PC-9 (cell line): ENCODE results near the gene FAM237B.

Experiments
- EZH2 ChIP-seq: fragments of 200-600 bp; sonication (generic); IDR thresholded peaks from 2 replicates; pipeline ENCODE4 v1.8.0; 2017; ENCODE audit warnings: antibody characterized with exemption, low read depth
- TF ChIP-seq, protein P1 (sequence below): fragments of 200-600 bp; sonication (generic); conservative IDR thresholded peaks from 2 replicates; pipeline ENCODE4 v1.6.1; 2017; ENCODE audit warnings: mixed run types, antibody characterized with exemption, mild to moderate bottlenecking, moderate library complexity

DNA sequence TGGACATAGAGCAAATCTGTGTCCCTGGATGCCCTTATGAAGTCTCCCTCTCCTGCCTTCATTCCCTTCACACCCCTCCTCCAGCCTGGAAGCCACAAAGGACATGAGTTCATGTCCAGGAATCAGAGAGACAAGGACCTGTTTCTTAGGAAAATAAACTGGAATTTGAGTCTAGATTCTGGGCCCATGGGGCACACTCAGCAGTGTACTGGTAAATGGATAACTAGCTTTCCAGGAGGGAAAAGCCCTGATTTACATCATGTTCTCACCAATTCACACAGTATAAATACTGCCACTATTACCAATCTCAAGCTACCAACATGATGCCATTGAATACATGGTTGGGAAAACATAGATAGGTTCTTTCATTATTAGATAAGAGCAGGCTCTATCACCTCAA, 9.9 kb downstream of the FAM237B start:
- TF ChIP-seq, protein P1, sequence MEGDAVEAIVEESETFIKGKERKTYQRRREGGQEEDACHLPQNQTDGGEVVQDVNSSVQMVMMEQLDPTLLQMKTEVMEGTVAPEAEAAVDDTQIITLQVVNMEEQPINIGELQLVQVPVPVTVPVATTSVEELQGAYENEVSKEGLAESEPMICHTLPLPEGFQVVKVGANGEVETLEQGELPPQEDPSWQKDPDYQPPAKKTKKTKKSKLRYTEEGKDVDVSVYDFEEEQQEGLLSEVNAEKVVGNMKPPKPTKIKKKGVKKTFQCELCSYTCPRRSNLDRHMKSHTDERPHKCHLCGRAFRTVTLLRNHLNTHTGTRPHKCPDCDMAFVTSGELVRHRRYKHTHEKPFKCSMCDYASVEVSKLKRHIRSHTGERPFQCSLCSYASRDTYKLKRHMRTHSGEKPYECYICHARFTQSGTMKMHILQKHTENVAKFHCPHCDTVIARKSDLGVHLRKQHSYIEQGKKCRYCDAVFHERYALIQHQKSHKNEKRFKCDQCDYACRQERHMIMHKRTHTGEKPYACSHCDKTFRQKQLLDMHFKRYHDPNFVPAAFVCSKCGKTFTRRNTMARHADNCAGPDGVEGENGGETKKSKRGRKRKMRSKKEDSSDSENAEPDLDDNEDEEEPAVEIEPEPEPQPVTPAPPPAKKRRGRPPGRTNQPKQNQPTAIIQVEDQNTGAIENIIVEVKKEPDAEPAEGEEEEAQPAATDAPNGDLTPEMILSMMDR = no peak
- no peak for TF ChIP-seq EZH2
